AML-193 (cell line): ENCODE results near the gene SOBP.
A peak's percentile ranks its signal among the peaks of the same experiment; 100 is the strongest.

Experiments
- DNase-seq, 2 experiments: peaks; one replicate each; lab custom pipeline; 2025; lab: John Stamatoyannopoulos, UW

SOBP gene

GRCh38 chr6:107689951-107690642, 200.2 kb downstream of the SOBP start:
- no peak for DNase-seq

- DNase-seq = no peak
These were observed 200.7 kb downstream of the SOBP start for GRCh38 chr6:107690643-107691061.

GRCh38 chr6:107691062-107691751, 201.3 kb downstream of the SOBP start:
- no peak for DNase-seq

- DNase-seq = no peak
These were observed 202.4 kb downstream of the SOBP start for GRCh38 chr6:107692351-107692750.

GRCh38 chr6:107695061-107695720, 205.3 kb downstream of the SOBP start:
- DNase-seq = no peak

- DNase-seq = no peak
These were observed 207.8 kb downstream of the SOBP start for GRCh38 chr6:107697682-107698081.

- no peak for DNase-seq
These were observed 208.2 kb downstream of the SOBP start for GRCh38 chr6:107698146-107698545.

- no peak for DNase-seq
These were observed 209.3 kb downstream of the SOBP start for GRCh38 chr6:107699254-107699653.

GRCh38 chr6:107699697-107700325, 209.9 kb downstream of the SOBP start:
- DNase-seq = no peak

- no peak for DNase-seq
These were observed 213.7 kb downstream of the SOBP start for GRCh38 chr6:107703606-107704005.

- peak; percentile 22 to 49 for DNase-seq
These were observed 214.6 kb downstream of the SOBP start for GRCh38 chr6:107704347-107705013.

- no peak for DNase-seq
These were observed 216.7 kb downstream of the SOBP start for GRCh38 chr6:107706516-107707115.

GRCh38 chr6:107707346-107708275, 217.7 kb downstream of the SOBP start:
- no peak for DNase-seq

- no peak for DNase-seq
These were observed 218.5 kb downstream of the SOBP start for GRCh38 chr6:107708435-107708834.

GRCh38 chr6:107709341-107709740, 219.4 kb downstream of the SOBP start:
- DNase-seq = no peak
